Activated naive CD4-positive, alpha-beta T cell treated with anti-CD3 and anti-CD28 coated beads, Interleukin-2, amount 50 U/mL, for 24 hours (primary cell): Measurements from ENCODE around the gene IL22.

Source experiments
- H3K27ac Mint-ChIP-seq: one replicate; pipeline ENCODE4 v1.8.0; 2021; ENCODE audit warnings: mild to moderate bottlenecking, mixed read lengths
- H3K27me3 Mint-ChIP-seq: one replicate; pipeline ENCODE4 v1.8.0; 2021; ENCODE audit warnings: mixed read lengths
- H3K36me3 Mint-ChIP-seq: one replicate; pipeline ENCODE4 v1.8.0; 2021; ENCODE audit warnings: mixed read lengths
- H3K4me1 Mint-ChIP-seq: one replicate; pipeline ENCODE4 v1.8.0; 2021; ENCODE audit warnings: mixed read lengths
- H3K4me3 Mint-ChIP-seq: one replicate; pipeline ENCODE4 v1.8.0; 2021; ENCODE audit warnings: mild to moderate bottlenecking, mixed read lengths
- H3K9me3 Mint-ChIP-seq: one replicate; pipeline ENCODE4 v1.8.0; 2021; ENCODE audit warnings: mixed read lengths

The IL22 gene

GRCh38 chr12:68242777-68243176 is 10.6 kb downstream of the IL22 start:
- peaks cover 2% of the 10 kb centered on the region for H3K9me3 Mint-ChIP-seq
- no peaks in the 10 kb centered on the region for H3K27me3 Mint-ChIP-seq
- H3K27ac Mint-ChIP-seq, result no peak overlapping the region
- H3K4me3 Mint-ChIP-seq, result no peak overlapping the region
- H3K36me3 Mint-ChIP-seq, result peaks cover 2% of the 10 kb centered on the region
- H3K4me1 Mint-ChIP-seq, result peaks cover 30% of the 10 kb centered on the region

- H3K27ac Mint-ChIP-seq, result peak overlapping the region; percentile 3
- H3K27me3 Mint-ChIP-seq, result no peaks in the 10 kb centered on the region
- H3K4me3 Mint-ChIP-seq, result peak overlapping the region; percentile 43
- peaks cover 2% of the 10 kb centered on the region for H3K36me3 Mint-ChIP-seq
- peaks cover 47% of the 10 kb centered on the region for H3K4me1 Mint-ChIP-seq
- H3K9me3 Mint-ChIP-seq, result peaks cover 4% of the 10 kb centered on the region
Observed at GRCh38 chr12:68240975-68241374, 12.4 kb downstream of the IL22 start.

GRCh38 chr12:68240079-68240478 is 13.3 kb downstream of the IL22 start:
- Mint-ChIP-seq H3K4me1 (peaks cover 54% of the 10 kb centered on the region), H3K4me3 (no peak overlapping the region), H3K9me3 (peaks cover 4% of the 10 kb centered on the region), H3K27me3 (no peaks in the 10 kb centered on the region), H3K27ac (no peak overlapping the region), H3K36me3 (peaks cover 2% of the 10 kb centered on the region)

- peaks cover 54% of the 10 kb centered on the region for H3K4me1 Mint-ChIP-seq
- no peaks in the 10 kb centered on the region for H3K27me3 Mint-ChIP-seq
- H3K4me3 Mint-ChIP-seq, result no peak overlapping the region
- peaks cover 2% of the 10 kb centered on the region for H3K36me3 Mint-ChIP-seq
- H3K9me3 Mint-ChIP-seq, result peaks cover 4% of the 10 kb centered on the region
- no peak overlapping the region for H3K27ac Mint-ChIP-seq
Observed at GRCh38 chr12:68239309-68239982, 14.0 kb downstream of the IL22 start.

GRCh38 chr12:68237619-68238018 is 15.8 kb downstream of the IL22 start:
- Mint-ChIP-seq H3K4me1 (peaks cover 52% of the 10 kb centered on the region), H3K4me3 (peak overlapping the region; percentile 80), H3K27ac (no peak overlapping the region)

GRCh38 chr12:68237078-68237477 is 16.3 kb downstream of the IL22 start:
- H3K4me3 Mint-ChIP-seq, result peak overlapping the region; percentile 80
- H3K4me1 Mint-ChIP-seq, result peaks cover 52% of the 10 kb centered on the region
- H3K27me3 Mint-ChIP-seq, result no peaks in the 10 kb centered on the region
- peak overlapping the region; percentile 52 for H3K27ac Mint-ChIP-seq
- peaks cover 2% of the 10 kb centered on the region for H3K36me3 Mint-ChIP-seq
- peaks cover 4% of the 10 kb centered on the region for H3K9me3 Mint-ChIP-seq

More at GRCh38 chr12:68237619-68238018, 15.8 kb downstream of the IL22 start:
- peaks cover 2% of the 10 kb centered on the region for H3K36me3 Mint-ChIP-seq
- H3K9me3 Mint-ChIP-seq, result peaks cover 4% of the 10 kb centered on the region
- H3K27me3 Mint-ChIP-seq, result no peaks in the 10 kb centered on the region

- peaks cover 2% of the 10 kb centered on the region for H3K36me3 Mint-ChIP-seq
- peak overlapping the region; percentile 52 for H3K27ac Mint-ChIP-seq
- H3K27me3 Mint-ChIP-seq, result no peaks in the 10 kb centered on the region
- H3K9me3 Mint-ChIP-seq, result peaks cover 4% of the 10 kb centered on the region
- peaks cover 50% of the 10 kb centered on the region for H3K4me1 Mint-ChIP-seq
- peak overlapping the region; percentile 80 for H3K4me3 Mint-ChIP-seq
Observed at GRCh38 chr12:68236421-68237059, 16.9 kb downstream of the IL22 start.

- Mint-ChIP-seq H3K27ac (peak overlapping the region; percentile 24), H3K4me1 (peaks cover 40% of the 10 kb centered on the region), H3K27me3 (no peaks in the 10 kb centered on the region), H3K4me3 (peak overlapping the region; percentile 6), H3K9me3 (peaks cover 4% of the 10 kb centered on the region), H3K36me3 (peaks cover 2% of the 10 kb centered on the region)
Observed at GRCh38 chr12:68235576-68235975, 17.8 kb downstream of the IL22 start.

- Mint-ChIP-seq H3K4me3 (no peak overlapping the region), H3K4me1 (peaks cover 30% of the 10 kb centered on the region), H3K9me3 (peaks cover 4% of the 10 kb centered on the region), H3K36me3 (peaks cover 2% of the 10 kb centered on the region), H3K27me3 (no peaks in the 10 kb centered on the region), H3K27ac (no peak overlapping the region)
Observed at GRCh38 chr12:68234140-68234539, 19.3 kb downstream of the IL22 start.

GRCh38 chr12:68233498-68233897 is 19.9 kb downstream of the IL22 start:
- H3K9me3 Mint-ChIP-seq, result peaks cover 4% of the 10 kb centered on the region
- H3K4me3 Mint-ChIP-seq, result no peak overlapping the region
- H3K4me1 Mint-ChIP-seq, result peaks cover 30% of the 10 kb centered on the region
- H3K27ac Mint-ChIP-seq, result no peak overlapping the region
- H3K36me3 Mint-ChIP-seq, result peaks cover 2% of the 10 kb centered on the region
- H3K27me3 Mint-ChIP-seq, result no peaks in the 10 kb centered on the region

GRCh38 chr12:68231691-68232090 is 21.7 kb downstream of the IL22 start:
- Mint-ChIP-seq H3K9me3 (no peaks in the 10 kb centered on the region), H3K36me3 (no peaks in the 10 kb centered on the region), H3K27me3 (no peaks in the 10 kb centered on the region), H3K4me3 (no peak overlapping the region), H3K27ac (no peak overlapping the region), H3K4me1 (peaks cover 17% of the 10 kb centered on the region)

- no peak overlapping the region for H3K4me3 Mint-ChIP-seq
- H3K9me3 Mint-ChIP-seq, result no peaks in the 10 kb centered on the region
- no peak overlapping the region for H3K27ac Mint-ChIP-seq
- no peaks in the 10 kb centered on the region for H3K27me3 Mint-ChIP-seq
- H3K36me3 Mint-ChIP-seq, result no peaks in the 10 kb centered on the region
- peaks cover 14% of the 10 kb centered on the region for H3K4me1 Mint-ChIP-seq
Observed at GRCh38 chr12:68231229-68231628, 22.2 kb downstream of the IL22 start.

- H3K27ac Mint-ChIP-seq, result no peak overlapping the region
- H3K36me3 Mint-ChIP-seq, result no peaks in the 10 kb centered on the region
- H3K4me1 Mint-ChIP-seq, result peaks cover 7% of the 10 kb centered on the region
Observed at GRCh38 chr12:68229956-68230355, 23.4 kb downstream of the IL22 start.

GRCh38 chr12:68227356-68227755 is 26.0 kb downstream of the IL22 start:
- H3K27me3 Mint-ChIP-seq, result no peaks in the 10 kb centered on the region
- H3K4me1 Mint-ChIP-seq, result peaks cover 9% of the 10 kb centered on the region
- H3K4me3 Mint-ChIP-seq, result no peak overlapping the region
- H3K36me3 Mint-ChIP-seq, result no peaks in the 10 kb centered on the region
- no peak overlapping the region for H3K27ac Mint-ChIP-seq
- H3K9me3 Mint-ChIP-seq, result no peaks in the 10 kb centered on the region

More at GRCh38 chr12:68229956-68230355, 23.4 kb downstream of the IL22 start:
- Mint-ChIP-seq H3K27me3 (no peaks in the 10 kb centered on the region), H3K4me3 (no peak overlapping the region), H3K9me3 (no peaks in the 10 kb centered on the region)

- H3K9me3 Mint-ChIP-seq, result no peaks in the 10 kb centered on the region
- H3K36me3 Mint-ChIP-seq, result no peaks in the 10 kb centered on the region
- peaks cover 9% of the 10 kb centered on the region for H3K4me1 Mint-ChIP-seq
- H3K27me3 Mint-ChIP-seq, result no peaks in the 10 kb centered on the region
- H3K27ac Mint-ChIP-seq, result no peak within 1 kb of the TSS
- no peak within 1 kb of the TSS for H3K4me3 Mint-ChIP-seq
Observed at GRCh38 chr12:68225576-68226476, 27.6 kb downstream of the IL22 start, which contains the start of gene IL26. Gene IL26, minus strand, starts transcription at chr12:68225810. Its CDS starts 54 bp downstream, at chr12:68225756.
